Lung (tissue), 12 donors: Measurements from ENCODE around the gene SHTN1. TPM values are rescaled to one million over a fixed set of nuclear protein-coding genes. Genes with fewer than 3 reads are reported as not detected.

Experiments used
- ATAC-seq: fragments of 200-7000 bp; cut with Tn5 transposase; one replicate; pipeline ENCODE4 v1.9.1; 2020; ENCODE audit warnings: moderate number of reproducible peaks; ENCODE audit not compliant: insufficient read depth, low FRiP score
- DNase-seq, 3 donors: peaks; one replicate each; pipeline ENCODE4 v3.0.0-alpha.2; 2013 to 2017
- H3K27ac ChIP-seq, 2 donors: one replicate each; pipeline ENCODE4 v1.5.1; 2013; ENCODE audit warnings: mild to moderate bottlenecking in 2 of 2, moderate library complexity in 2 of 2, control low read depth in 1 of 2, inconsistent platforms in 1 of 2, low read depth in 1 of 2, low read length in 1 of 2
- H3K27me3 ChIP-seq, 3 donors: one replicate each; pipeline ENCODE4 v1.5.1; 2013; ENCODE audit warnings: low read length in 2 of 3; ENCODE audit not compliant: control insufficient read depth in 3 of 3, insufficient read depth in 3 of 3
- H3K36me3 ChIP-seq, 4 donors: one replicate each; pipeline ENCODE4 v1.5.1; 2013; ENCODE audit warnings: low read length in 4 of 4, mild to moderate bottlenecking in 1 of 4, moderate library complexity in 1 of 4; ENCODE audit not compliant: control insufficient read depth in 4 of 4, insufficient read depth in 4 of 4
- H3K4me1 ChIP-seq, 5 donors: one replicate each; pipeline ENCODE4 v1.5.1; 2013; ENCODE audit warnings: low read length in 5 of 5, mild to moderate bottlenecking in 2 of 5, moderate library complexity in 1 of 5; ENCODE audit not compliant: control insufficient read depth in 5 of 5, insufficient read depth in 5 of 5
- H3K4me3 ChIP-seq: one replicate; pipeline ENCODE4 v1.5.1; 2013; ENCODE audit warnings: mild to moderate bottlenecking, control low read depth, moderate library complexity
- H3K9ac ChIP-seq, 2 donors: one replicate each; pipeline ENCODE4 v1.5.1; 2013; ENCODE audit warnings: low read length in 2 of 2, control low read depth in 1 of 2; ENCODE audit not compliant: insufficient read depth in 1 of 2
- H3K9me3 ChIP-seq, 4 donors: one replicate each; pipeline ENCODE4 v1.5.1; 2013; ENCODE audit warnings: low read length in 3 of 4, mild to moderate bottlenecking in 1 of 4, moderate library complexity in 1 of 4; ENCODE audit not compliant: control insufficient read depth in 4 of 4, insufficient read depth in 3 of 4
- CTCF ChIP-seq: IDR thresholded peaks from 2 replicates; pipeline ENCODE4 v1.5.1; 2012; ENCODE audit warnings: mild to moderate bottlenecking; ENCODE audit errors: control extremely low read depth, extremely low read depth
- WGBS, 2 donors: extraction: QIAGEN DNeasy Blood & Tissue Kit; methylation state at CpG; one replicate each; pipeline ENCODE4 v1.1.7; 2013; 5-methylcytosine and 5-hydroxymethylcytosine counted together
- polyA plus RNA-seq, 2 donors: library from polyadenylated mRNA; stranded (reverse); fragments of 200-250 nt; gene quantifications; one replicate each; pipeline ENCODE4 v1.2.1, GENCODE V29; 2013
- total RNA-seq, 2 donors: library from RNA; depleted of rRNA in 1 of 2; stranded (reverse); fragments of >200 nt in 1 of 2; gene quantifications; one replicate each; pipeline ENCODE4 v1.2.1, GENCODE V29; 2014 to 2021
- donor health status: control.
- donor health status: control.
- donor health status: Bipolar disorder and iron deficiency.
- donor health status: healthy.
- donor health status: DM: yes; HTN: yes; CAD: no.

Gene SHTN1
- total and polyA plus RNA-seq, 4 donors = 14.0 to 28.4 (median 16.7) TPM

GRCh38 chr10:116960066-116960776 is 44.8 kb downstream of the SHTN1 start:
- Histone ChIP-seq H3K9ac (no peak overlapping the region), H3K27me3 (no peaks in the 10 kb centered on the region), H3K27ac (no peak overlapping the region), H3K4me3 (no peak overlapping the region), H3K9me3 (no peaks in the 10 kb centered on the region), H3K4me1 (peaks cover 0 to 13% (median 0%) of the 10 kb centered on the region in 5 donors), H3K36me3 (no peaks in the 10 kb centered on the region)
- DNase-seq (no peak), ATAC-seq (no peak)
- 81 to 91% methylated on average over 5 of the region's 5 CpGs for WGBS, 2 donors
- TF ChIP-seq CTCF = no peak

- no peak for ATAC-seq
- H3K27ac ChIP-seq = no peak overlapping the region
- no peak overlapping the region for H3K4me3 ChIP-seq
- no peaks in the 10 kb centered on the region for H3K36me3 ChIP-seq
- 35 to 54% methylated on average over 1 of the region's 1 CpG for WGBS, 2 donors
- no peak for TF ChIP-seq CTCF
- H3K27me3 ChIP-seq = no peaks in the 10 kb centered on the region
- no peaks in the 10 kb centered on the region for H3K4me1 ChIP-seq
- no peak overlapping the region for H3K9ac ChIP-seq
- no peaks in the 10 kb centered on the region for H3K9me3 ChIP-seq
- DNase-seq = no peak
Observed at GRCh38 chr10:116952729-116953128, 52.3 kb downstream of the SHTN1 start.

GRCh38 chr10:116948530-116948870 is 56.5 kb downstream of the SHTN1 start:
- 56% methylated on average over 1 of the region's 1 CpG for WGBS, 2 donors

More at GRCh38 chr10:116948530-116948870, 56.5 kb downstream of the SHTN1 start:
- Histone ChIP-seq H3K4me1 (no peaks in the 10 kb centered on the region), H3K9ac (no peak overlapping the region), H3K9me3 (no peaks in the 10 kb centered on the region), H3K27me3 (no peaks in the 10 kb centered on the region), H3K36me3 (peaks cover 0 to 1% (median 0%) of the 10 kb centered on the region in 4 donors), H3K27ac (no peak overlapping the region), H3K4me3 (no peak overlapping the region)
- DNase-seq (no peak), ATAC-seq (no peak)
- TF ChIP-seq CTCF = no peak
